Activated naive CD4-positive, alpha-beta T cell treated with anti-CD3 and anti-CD28 coated beads, Interleukin-2, amount 50 U/mL, for 72 hours (primary cell): ENCODE results near the gene ANKRD18B. TPM values are rescaled to one million over a fixed set of nuclear protein-coding genes. Genes with fewer than 3 reads are reported as not detected.
A peak's percentile ranks its signal among the peaks of the same experiment; 100 is the strongest.
"Not testable (repeated sequence)": the region's sequence is repeated elsewhere in the genome, so short reads cannot be mapped to it uniquely, and the experiment has no call there.

Experiments used
- ATAC-seq, 2 donors: fragments of 150-1000 bp; cut with Tn5 transposase; 2 replicates each; pipeline ENCODE4 v1.10.0; 2021; ENCODE audit warnings: mild to moderate bottlenecking in 2 of 2, moderate library complexity in 2 of 2
- DNase-seq, 2 donors: peaks; one replicate each; pipeline ENCODE4 v3.0.0; 2021 to 2022; ENCODE audit warnings: low spot score in 2 of 2
- H3K27ac Mint-ChIP-seq, 2 donors: one replicate each; pipeline ENCODE4 v1.8.0; 2022; ENCODE audit warnings: mild to moderate bottlenecking in 2 of 2, mixed read lengths in 2 of 2
- H3K36me3 Mint-ChIP-seq, 2 donors: one replicate each; pipeline ENCODE4 v1.8.0; 2022; ENCODE audit warnings: mixed read lengths in 2 of 2
- H3K9me3 Mint-ChIP-seq, 2 donors: one replicate each; pipeline ENCODE4 v1.8.0; 2022; ENCODE audit warnings: mixed read lengths in 2 of 2
- total RNA-seq, 2 donors: library from RNA; stranded (reverse); gene quantifications; one replicate each; pipeline ENCODE4 v1.2.3, GENCODE V29; 2022

Gene ANKRD18B
- total RNA-seq, 2 donors from 2014 or later = 0.48 to 3.5 TPM

DNA sequence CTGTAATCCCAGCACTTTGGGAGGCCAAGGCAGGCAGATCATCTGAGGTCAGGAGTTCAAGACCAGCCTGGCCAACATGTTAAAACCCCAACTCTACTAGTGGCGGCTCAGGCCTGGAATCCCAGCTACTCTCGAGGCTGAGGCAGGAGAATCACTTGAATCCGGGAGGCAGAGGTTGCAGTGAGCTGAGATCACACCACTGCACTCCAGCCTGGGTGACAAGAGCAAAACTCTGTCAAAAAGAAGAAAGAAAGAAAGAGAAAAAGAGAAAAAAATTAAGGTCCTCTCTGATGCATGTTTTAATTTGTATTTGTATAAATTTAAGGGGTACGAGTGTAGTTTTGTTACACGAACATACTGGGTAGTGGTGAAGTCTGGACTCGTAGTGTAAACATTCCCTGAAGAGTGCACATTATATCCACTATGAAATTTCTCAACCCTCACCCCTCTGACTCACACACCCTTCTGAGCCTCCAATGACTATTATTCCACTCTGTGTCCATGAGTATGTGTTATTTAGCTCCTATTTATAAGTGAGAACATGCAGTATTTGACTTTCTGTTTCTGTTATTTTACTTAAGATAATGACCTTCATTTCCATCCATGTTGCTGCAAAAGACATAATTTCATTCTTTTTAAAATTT lies 6.0 kb upstream of the ANKRD18B start:
- H3K36me3 Mint-ChIP-seq, DNase-seq, H3K27ac Mint-ChIP-seq, H3K9me3 Mint-ChIP-seq, ATAC-seq: not testable (repeated sequence)

- ATAC-seq, H3K36me3 Mint-ChIP-seq: not testable (repeated sequence)
Measured at GRCh38 chr9:33521861-33522260, 2.2 kb upstream of the ANKRD18B start.

DNA sequence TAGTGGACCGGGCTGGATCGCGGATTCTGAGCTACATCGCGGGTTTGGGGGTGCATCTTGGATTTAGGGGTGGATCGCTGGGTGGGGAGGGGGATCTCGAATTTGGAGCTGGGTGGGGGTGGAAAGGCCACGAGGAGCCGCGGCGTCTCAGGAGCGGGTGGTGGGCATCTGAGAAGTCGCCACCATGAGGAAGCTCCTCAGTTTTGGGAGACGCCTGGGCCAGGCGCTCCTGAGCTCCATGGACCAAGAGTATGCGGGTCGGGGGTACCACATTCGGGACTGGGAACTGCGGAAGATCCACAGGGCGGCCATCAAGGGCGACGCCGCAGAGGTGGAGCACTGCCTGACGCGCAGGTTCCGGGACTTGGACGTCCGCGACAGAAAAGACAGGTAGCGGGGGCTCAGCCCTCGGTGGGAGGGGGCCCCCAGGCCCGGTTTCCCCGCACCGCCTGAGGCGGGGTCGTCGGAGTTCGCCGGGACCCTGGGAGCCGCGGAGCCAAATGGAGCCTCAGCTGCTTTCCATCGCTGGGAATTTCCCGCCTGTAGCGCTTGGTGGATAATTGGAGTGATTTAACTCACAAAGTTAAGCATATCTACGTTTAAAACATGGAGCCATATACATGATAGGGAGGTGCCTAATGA lies 376 bp downstream of the ANKRD18B start:
- peak; percentile 33 to 48 for ATAC-seq
- Mint-ChIP-seq H3K36me3 (no peaks in the 10 kb centered on the region), H3K27ac (peak overlapping the region in 1 of 2 donors; percentile 77), H3K9me3 (no peaks in the 10 kb centered on the region)
- peak in 1 of 2 donors; percentile 21 for DNase-seq

More at GRCh38 chr9:33521861-33522260, 2.2 kb upstream of the ANKRD18B start:
- not testable (repeated sequence) for H3K27ac Mint-ChIP-seq, H3K9me3 Mint-ChIP-seq, DNase-seq

GRCh38 chr9:33528069-33528468 lies 4.0 kb downstream of the ANKRD18B start:
- H3K27ac Mint-ChIP-seq, DNase-seq, H3K36me3 Mint-ChIP-seq, H3K9me3 Mint-ChIP-seq, ATAC-seq: not testable (repeated sequence)

DNA sequence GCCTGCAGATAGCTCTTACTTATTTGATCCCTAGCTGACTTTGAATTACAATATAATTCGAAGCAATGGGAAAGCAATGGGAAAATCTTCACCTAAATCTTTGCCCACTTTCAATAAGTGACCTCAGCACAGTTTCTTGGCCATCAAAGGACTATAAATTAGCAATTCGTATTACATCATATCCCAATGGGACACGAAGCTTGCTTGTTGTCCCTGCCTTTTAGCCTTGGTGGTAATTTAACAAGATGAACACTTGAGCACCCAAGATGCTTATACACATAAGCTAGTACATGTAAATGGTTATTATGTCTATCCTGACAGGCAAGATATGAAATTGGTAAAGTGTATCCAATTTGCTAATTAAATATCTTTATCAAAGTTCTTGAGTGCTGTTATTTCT lies 9.9 kb downstream of the ANKRD18B start:
- not testable (repeated sequence) for ATAC-seq, H3K9me3 Mint-ChIP-seq, H3K27ac Mint-ChIP-seq, H3K36me3 Mint-ChIP-seq, DNase-seq

DNA sequence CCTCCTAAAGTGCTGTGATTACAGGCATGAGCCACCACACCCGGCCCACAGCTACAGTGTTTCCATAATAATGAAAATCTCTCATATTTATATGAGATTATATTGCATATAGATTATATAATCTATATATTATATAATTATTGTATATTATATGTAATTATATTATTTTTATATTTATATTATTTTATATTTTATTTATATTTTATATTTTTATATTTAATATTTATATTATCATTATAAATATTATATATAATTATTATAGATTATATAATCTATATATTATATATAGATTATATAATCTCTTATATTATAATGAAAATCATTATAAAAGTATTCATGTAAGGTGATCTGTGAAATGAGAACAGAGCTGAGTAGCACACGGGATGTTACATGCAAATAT lies 11.5 kb downstream of the ANKRD18B start:
- no peak for DNase-seq
- no peaks in the 10 kb centered on the region for H3K36me3 Mint-ChIP-seq
- no peak overlapping the region for H3K27ac Mint-ChIP-seq
- no peaks in the 10 kb centered on the region for H3K9me3 Mint-ChIP-seq
- ATAC-seq = no peak

GRCh38 chr9:33543463-33543862 lies 19.4 kb downstream of the ANKRD18B start:
- DNase-seq, H3K9me3 Mint-ChIP-seq, H3K36me3 Mint-ChIP-seq, H3K27ac Mint-ChIP-seq: not testable (repeated sequence)
- peak in 1 of 2 donors; percentile 54 for ATAC-seq

GRCh38 chr9:33545715-33546114 lies 21.7 kb downstream of the ANKRD18B start:
- not testable (repeated sequence) for H3K36me3 Mint-ChIP-seq, H3K27ac Mint-ChIP-seq, H3K9me3 Mint-ChIP-seq, DNase-seq, ATAC-seq

DNA sequence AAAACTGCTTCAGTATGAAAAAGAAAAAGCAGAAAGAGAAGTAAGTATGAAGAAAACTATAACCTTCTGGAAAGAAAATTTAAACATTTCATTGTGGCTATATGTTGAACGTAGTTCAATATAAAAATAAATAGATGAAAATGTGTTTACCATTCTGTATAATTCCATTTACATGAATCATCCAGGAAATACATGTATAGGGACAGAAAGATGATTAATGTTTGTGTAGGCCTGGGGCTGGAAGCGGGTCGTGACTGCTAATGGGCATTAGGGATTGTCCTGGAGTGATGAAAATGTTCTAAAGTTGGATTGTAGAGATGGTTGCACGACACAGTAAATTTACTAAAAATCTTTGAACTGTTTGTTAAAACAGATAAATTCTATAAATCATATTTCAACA lies 24.8 kb downstream of the ANKRD18B start:
- not testable (repeated sequence) for H3K9me3 Mint-ChIP-seq, ATAC-seq, DNase-seq, H3K36me3 Mint-ChIP-seq, H3K27ac Mint-ChIP-seq

- H3K36me3 Mint-ChIP-seq, H3K27ac Mint-ChIP-seq, DNase-seq, H3K9me3 Mint-ChIP-seq, ATAC-seq: not testable (repeated sequence)
Measured at GRCh38 chr9:33549418-33549817, 25.4 kb downstream of the ANKRD18B start.

DNA sequence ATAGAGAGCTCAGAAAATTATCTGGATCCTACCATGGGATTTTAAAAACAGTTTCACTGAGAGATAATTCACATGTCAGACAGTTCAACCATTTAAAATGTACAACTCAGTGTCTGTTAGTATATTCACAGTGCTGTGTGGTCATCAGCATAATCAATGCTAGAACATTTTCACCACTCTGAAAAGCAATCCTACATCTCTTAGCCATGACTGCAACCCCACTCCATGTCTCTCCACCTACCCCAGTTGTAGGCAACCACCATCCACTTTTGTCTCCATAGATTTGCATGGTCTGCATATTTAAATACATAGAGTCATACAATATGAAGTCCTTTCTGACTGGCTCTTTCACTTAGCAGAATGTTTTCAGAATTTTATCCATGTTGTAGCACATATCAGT lies 27.1 kb downstream of the ANKRD18B start:
- H3K9me3 Mint-ChIP-seq, ATAC-seq, H3K36me3 Mint-ChIP-seq, H3K27ac Mint-ChIP-seq, DNase-seq: not testable (repeated sequence)

- H3K9me3 Mint-ChIP-seq, H3K27ac Mint-ChIP-seq, H3K36me3 Mint-ChIP-seq: not testable (repeated sequence)
- DNase-seq (peak in 1 of 2 donors; percentile 16), ATAC-seq (peak; percentile 80 to 100)
Measured at GRCh38 chr9:33552315-33552725, 28.3 kb downstream of the ANKRD18B start.

- not testable (repeated sequence) for ATAC-seq, H3K36me3 Mint-ChIP-seq, H3K9me3 Mint-ChIP-seq, DNase-seq
- peak overlapping the region in 1 of 2 donors; percentile 61 for H3K27ac Mint-ChIP-seq
Measured at GRCh38 chr9:33560217-33560616, 36.2 kb downstream of the ANKRD18B start.

GRCh38 chr9:33562196-33562595 lies 38.1 kb downstream of the ANKRD18B start:
- H3K27ac Mint-ChIP-seq, H3K9me3 Mint-ChIP-seq, H3K36me3 Mint-ChIP-seq, DNase-seq: not testable (repeated sequence)
- ATAC-seq = peak in 1 of 2 donors; percentile 34

GRCh38 chr9:33567776-33568175 lies 43.7 kb downstream of the ANKRD18B start:
- not testable (repeated sequence) for H3K27ac Mint-ChIP-seq, H3K36me3 Mint-ChIP-seq, DNase-seq, H3K9me3 Mint-ChIP-seq, ATAC-seq

DNA sequence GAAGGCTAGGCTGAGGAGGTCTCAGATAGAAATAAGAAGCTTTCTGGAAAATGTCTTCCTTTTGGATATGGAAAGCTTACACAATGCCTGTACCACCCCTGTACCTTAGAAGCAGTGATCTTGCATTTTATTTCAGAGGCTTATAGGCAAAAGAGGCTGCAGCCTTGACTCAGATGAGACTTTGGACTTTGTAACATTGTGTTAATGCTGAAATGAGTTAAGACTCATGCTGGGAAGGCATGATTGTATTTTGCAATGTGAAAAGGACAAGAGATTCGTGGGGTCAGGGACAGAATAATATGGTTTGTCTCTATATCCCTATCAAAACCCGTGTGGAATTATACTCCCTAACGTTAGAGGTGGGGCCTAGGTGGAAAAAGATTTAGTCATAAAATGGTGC lies 53.7 kb downstream of the ANKRD18B start:
- H3K36me3 Mint-ChIP-seq, H3K27ac Mint-ChIP-seq, DNase-seq, H3K9me3 Mint-ChIP-seq, ATAC-seq: not testable (repeated sequence)

- ATAC-seq, H3K36me3 Mint-ChIP-seq, H3K27ac Mint-ChIP-seq, DNase-seq, H3K9me3 Mint-ChIP-seq: not testable (repeated sequence)
Measured at GRCh38 chr9:33579996-33580395, 55.9 kb downstream of the ANKRD18B start.

DNA sequence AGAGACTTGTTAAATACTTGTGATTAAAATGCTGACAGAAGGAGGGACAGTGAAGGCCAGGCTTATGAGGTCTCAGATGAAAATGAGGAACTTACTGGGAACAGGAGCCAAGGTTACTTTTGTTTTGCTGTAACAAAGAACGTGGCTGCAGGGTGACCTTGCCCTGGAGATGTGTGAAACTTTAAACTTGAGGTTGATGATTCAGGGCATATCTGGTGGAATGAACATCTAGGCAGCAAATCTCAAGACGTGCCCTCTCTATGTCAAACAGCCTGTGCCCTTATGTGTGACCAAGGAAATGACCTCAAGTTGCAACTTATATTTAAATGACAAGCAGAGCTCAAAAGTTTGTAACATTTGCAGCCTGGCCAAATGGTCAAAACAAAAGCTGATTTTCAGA lies 58.6 kb downstream of the ANKRD18B start:
- not testable (repeated sequence) for DNase-seq, H3K9me3 Mint-ChIP-seq

More for the DNA sequence above, 58.6 kb downstream of the ANKRD18B start:
- not testable (repeated sequence) for H3K27ac Mint-ChIP-seq, H3K36me3 Mint-ChIP-seq, ATAC-seq
